Ascending aorta (tissue), 2 donors: ENCODE data around the gene HDGFL3. TPM values are rescaled to one million over a fixed set of nuclear protein-coding genes. Genes with fewer than 3 reads are reported as not detected.

Experiments used
- DNase-seq, 2 donors: peaks; one replicate each; pipeline ENCODE4 v3.0.0-alpha.2; 2019; ENCODE audit warnings: low spot score in 2 of 2
- H3K27ac ChIP-seq, 2 donors: fragments of 200-600 bp; sonication (generic); one replicate each; pipeline ENCODE4 v1.5.1; 2016 to 2017; ENCODE audit warnings: mild to moderate bottlenecking in 1 of 2
- H3K27me3 ChIP-seq: fragments of 200-600 bp; sonication (generic); one replicate; pipeline ENCODE4 v1.5.1; 2017
- H3K36me3 ChIP-seq, 2 donors: fragments of 200-600 bp; sonication (generic); one replicate each; pipeline ENCODE4 v1.5.1; 2016
- H3K4me1 ChIP-seq, 2 donors: fragments of 200-600 bp; sonication (generic); one replicate each; pipeline ENCODE4 v1.5.1; 2016 to 2017; ENCODE audit warnings: mild to moderate bottlenecking in 1 of 2
- H3K4me3 ChIP-seq, 2 donors: fragments of 200-600 bp; sonication (generic); one replicate each; pipeline ENCODE4 v1.5.1; 2016 to 2017; ENCODE audit warnings: mild to moderate bottlenecking in 1 of 2
- H3K9me3 ChIP-seq, 2 donors: fragments of 200-600 bp; sonication (generic); one replicate each; pipeline ENCODE4 v1.5.1; 2016
- intact Hi-C: fragments of 100-400 bp; cut with DNase I; formaldehyde crosslinking; loops from one replicate; pipeline ENCODE4 v1.15.1; 2023
- total RNA-seq: library from RNA; depleted of rRNA; stranded (reverse); fragments of >200 nt; gene quantifications from one replicate; pipeline ENCODE4 v1.1.0, GENCODE V29; 2016
- TF ChIP-seq, protein P1 (sequence below), 3 experiments: fragments of 200-600 bp in 2 of 3; fragments of 450-650 bp in 1 of 3; sonication (generic) in 2 of 3; IDR thresholded peaks; one replicate each; pipeline ENCODE4 v1.5.1; 2016 to 2019; ENCODE audit warnings: antibody characterized with exemption in 3 of 3, mild to moderate bottlenecking in 1 of 3, moderate library complexity in 1 of 3

The HDGFL3 gene
- total RNA-seq, 1 donor from 2014 or later, result 20.8 TPM

DNA sequence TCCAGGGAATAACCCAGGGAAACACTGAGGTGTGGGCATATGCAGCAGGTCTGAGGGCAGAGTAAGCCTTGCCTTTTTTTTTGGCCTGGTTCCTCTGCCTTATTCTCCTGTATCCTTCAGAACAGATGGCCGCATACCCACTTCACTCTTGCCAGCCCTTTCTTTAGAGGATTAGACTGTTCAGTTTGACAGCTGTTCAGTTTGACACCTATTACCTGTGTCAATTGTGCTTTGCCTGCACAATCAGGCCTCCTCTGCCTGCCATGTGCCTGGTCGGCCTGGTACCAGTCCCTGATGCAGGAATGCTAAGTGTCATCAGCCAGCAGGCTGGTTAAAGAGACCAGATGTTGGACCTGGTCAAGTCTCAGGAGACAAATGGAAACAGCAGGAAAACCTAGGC is 77.8 kb downstream of the HDGFL3 start:
- Histone ChIP-seq H3K27ac (no peak overlapping the region), H3K4me3 (no peak overlapping the region), H3K9me3 (no peaks in the 10 kb centered on the region), H3K4me1 (no peaks in the 10 kb centered on the region), H3K36me3 (peaks cover 0 to 21% of the 10 kb centered on the region in 2 donors), H3K27me3 (no peaks in the 10 kb centered on the region)
- TF ChIP-seq, protein P1, sequence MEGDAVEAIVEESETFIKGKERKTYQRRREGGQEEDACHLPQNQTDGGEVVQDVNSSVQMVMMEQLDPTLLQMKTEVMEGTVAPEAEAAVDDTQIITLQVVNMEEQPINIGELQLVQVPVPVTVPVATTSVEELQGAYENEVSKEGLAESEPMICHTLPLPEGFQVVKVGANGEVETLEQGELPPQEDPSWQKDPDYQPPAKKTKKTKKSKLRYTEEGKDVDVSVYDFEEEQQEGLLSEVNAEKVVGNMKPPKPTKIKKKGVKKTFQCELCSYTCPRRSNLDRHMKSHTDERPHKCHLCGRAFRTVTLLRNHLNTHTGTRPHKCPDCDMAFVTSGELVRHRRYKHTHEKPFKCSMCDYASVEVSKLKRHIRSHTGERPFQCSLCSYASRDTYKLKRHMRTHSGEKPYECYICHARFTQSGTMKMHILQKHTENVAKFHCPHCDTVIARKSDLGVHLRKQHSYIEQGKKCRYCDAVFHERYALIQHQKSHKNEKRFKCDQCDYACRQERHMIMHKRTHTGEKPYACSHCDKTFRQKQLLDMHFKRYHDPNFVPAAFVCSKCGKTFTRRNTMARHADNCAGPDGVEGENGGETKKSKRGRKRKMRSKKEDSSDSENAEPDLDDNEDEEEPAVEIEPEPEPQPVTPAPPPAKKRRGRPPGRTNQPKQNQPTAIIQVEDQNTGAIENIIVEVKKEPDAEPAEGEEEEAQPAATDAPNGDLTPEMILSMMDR (IDR thresholded peaks at IDR 0.05), result no peak
- DNase-seq, result no peak
- intact Hi-C loops, result no loop called here

DNA sequence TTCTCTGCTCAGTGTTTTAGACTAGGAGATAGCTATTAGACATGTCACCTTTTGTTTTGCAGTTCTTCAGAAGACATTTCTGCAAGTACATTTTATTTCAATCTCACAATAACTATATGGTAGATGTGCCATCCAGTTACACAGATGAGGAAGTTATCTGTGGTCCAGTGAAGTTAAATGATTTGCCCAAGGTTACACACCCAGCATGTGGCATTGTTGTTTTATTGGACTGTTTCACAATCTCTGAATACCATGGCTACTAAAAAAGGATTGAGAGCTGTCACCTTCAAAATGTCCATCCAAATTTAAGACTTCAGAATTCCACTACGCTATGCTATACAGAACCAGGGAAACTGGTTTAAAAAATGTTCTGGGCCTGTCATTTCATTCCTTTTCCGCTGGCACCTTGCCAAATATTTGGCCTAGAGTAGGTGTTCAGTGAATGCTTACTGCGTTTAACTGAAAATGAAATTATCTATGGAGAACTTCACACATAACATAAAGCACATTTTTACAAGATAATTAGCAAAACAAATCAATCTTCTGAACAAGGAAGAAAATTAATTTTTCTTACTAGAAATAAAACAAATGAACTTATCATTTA is 80.0 kb downstream of the HDGFL3 start:
- no peak overlapping the region for H3K27ac ChIP-seq
- H3K36me3 ChIP-seq, result peaks cover 0 to 16% of the 10 kb centered on the region in 2 donors
- no peaks in the 10 kb centered on the region for H3K27me3 ChIP-seq
- H3K9me3 ChIP-seq, result no peaks in the 10 kb centered on the region
- DNase-seq, result no peak
- no peak overlapping the region for H3K4me3 ChIP-seq
- TF ChIP-seq, protein P1 (IDR thresholded peaks at IDR 0.05), result no peak
- H3K4me1 ChIP-seq, result no peaks in the 10 kb centered on the region
- intact Hi-C loops, result no loop called here

DNA sequence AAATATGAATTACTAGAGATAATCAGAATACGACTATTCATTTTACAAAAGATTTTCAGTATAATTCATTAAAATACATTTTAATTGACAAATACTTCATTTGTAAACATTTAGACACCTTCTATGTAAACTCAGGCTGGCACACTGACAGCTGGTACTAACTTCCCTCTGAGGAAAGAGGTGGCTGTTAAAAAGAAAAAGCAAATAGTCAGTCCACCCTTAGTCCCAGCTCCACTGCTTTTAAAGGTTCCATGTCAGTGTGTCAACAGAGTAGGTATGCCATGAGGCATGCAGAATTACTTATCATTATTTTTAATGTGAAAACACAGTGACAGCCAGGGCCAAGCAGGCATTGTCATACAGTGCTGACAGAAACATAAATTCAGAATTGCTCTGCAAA is 84.1 kb downstream of the HDGFL3 start:
- no peak for DNase-seq
- H3K9me3 ChIP-seq, result no peaks in the 10 kb centered on the region
- H3K27me3 ChIP-seq, result no peaks in the 10 kb centered on the region
- H3K27ac ChIP-seq, result no peak overlapping the region
- no peaks in the 10 kb centered on the region for H3K4me1 ChIP-seq
- intact Hi-C loops, result no loop called here
- H3K36me3 ChIP-seq, result no peaks in the 10 kb centered on the region
- TF ChIP-seq, protein P1 (IDR thresholded peaks at IDR 0.05), result no peak
- no peak overlapping the region for H3K4me3 ChIP-seq

GRCh38 chr15:83119968-83120581 is 87.5 kb downstream of the HDGFL3 start:
- Histone ChIP-seq H3K9me3 (no peaks in the 10 kb centered on the region), H3K4me3 (no peak overlapping the region), H3K27me3 (no peaks in the 10 kb centered on the region), H3K27ac (no peak overlapping the region), H3K4me1 (no peaks in the 10 kb centered on the region), H3K36me3 (no peaks in the 10 kb centered on the region)
- intact Hi-C loops, result no loop called here
- TF ChIP-seq, protein P1 (IDR thresholded peaks at IDR 0.05), result no peak
- DNase-seq, result no peak

- peaks cover 0 to 5% of the 10 kb centered on the region in 2 donors for H3K36me3 ChIP-seq
- no peak overlapping the region for H3K4me3 ChIP-seq
- TF ChIP-seq, protein P1 (IDR thresholded peaks at IDR 0.05), result no peak
- intact Hi-C loops, result no loop called here
- no peak for DNase-seq
- H3K27ac ChIP-seq, result no peak overlapping the region
- H3K4me1 ChIP-seq, result no peaks in the 10 kb centered on the region
- H3K9me3 ChIP-seq, result no peaks in the 10 kb centered on the region
- no peaks in the 10 kb centered on the region for H3K27me3 ChIP-seq
Measured at GRCh38 chr15:83118968-83119367, 88.7 kb downstream of the HDGFL3 start.
